HG03558 (cell line): Measurements from ENCODE around the gene GPR152.
"Not testable (repeated sequence)": the region's sequence is repeated elsewhere in the genome, so short reads cannot be mapped to it uniquely, and the experiment has no call there.

ENCODE experiments used
- ATAC-seq: cut with Tn5 transposase; IDR thresholded peaks from one replicate; pipeline ENCODE4 v1.9.1; 2021; ENCODE audit warnings: moderate number of reproducible peaks; ENCODE audit not compliant: unreplicated experiment; ENCODE audit errors: extremely low read depth

GPR152 gene

GRCh38 chr11:67466962-67467771 is 14.6 kb upstream of the GPR152 start:
- no peak for ATAC-seq

- no peak for ATAC-seq
Measured at GRCh38 chr11:67466367-67466766, 13.8 kb upstream of the GPR152 start.

GRCh38 chr11:67465530-67465929 is 13.0 kb upstream of the GPR152 start:
- ATAC-seq: not testable (repeated sequence)

GRCh38 chr11:67465189-67465510 is 12.6 kb upstream of the GPR152 start:
- ATAC-seq: no peak

- no peak for ATAC-seq
Measured at GRCh38 chr11:67464411-67465188, 12.1 kb upstream of the GPR152 start.

GRCh38 chr11:67463680-67464410 is 11.3 kb upstream of the GPR152 start:
- no peak for ATAC-seq

GRCh38 chr11:67463186-67463585 is 10.7 kb upstream of the GPR152 start:
- ATAC-seq: no peak

GRCh38 chr11:67458266-67458665 is 5.7 kb upstream of the GPR152 start:
- no peak for ATAC-seq

GRCh38 chr11:67457453-67457852 is 4.9 kb upstream of the GPR152 start:
- no peak for ATAC-seq

- no peak for ATAC-seq
Measured at GRCh38 chr11:67456068-67456705, 3.7 kb upstream of the GPR152 start.

- ATAC-seq: no peak
Measured at GRCh38 chr11:67455054-67455453, 2.5 kb upstream of the GPR152 start, which contains the start of gene CABP4. Gene CABP4 (plus strand): TSS chr11:67455354. CDS start chr11:67455424, 70 bp downstream.

- ATAC-seq: no peak
Measured at GRCh38 chr11:67453816-67454732, 1.5 kb upstream of the GPR152 start.

GRCh38 chr11:67451658-67451976 is 912 bp downstream of the GPR152 start:
- no peak for ATAC-seq

GRCh38 chr11:67450796-67451657 is 1.5 kb downstream of the GPR152 start:
- ATAC-seq: no peak

GRCh38 chr11:67449116-67449844 is 3.2 kb downstream of the GPR152 start:
- no peak for ATAC-seq

GRCh38 chr11:67448220-67448609 is 4.3 kb downstream of the GPR152 start:
- no peak for ATAC-seq

- ATAC-seq: no peak
Measured at GRCh38 chr11:67445515-67445914, 7.0 kb downstream of the GPR152 start.
